Osteoblast (primary cell): ENCODE data around the gene SAPCD2. TPM values are rescaled to one million over a fixed set of nuclear protein-coding genes. Genes with fewer than 3 reads are reported as not detected.
A peak's percentile ranks its signal among the peaks of the same experiment; 100 is the strongest.

Source experiments
- DNase-seq: peaks from one replicate; pipeline ENCODE4 v3.0.0; 2011; ENCODE audit warnings: low spot score, mixed read lengths; ENCODE audit not compliant: insufficient read length; ENCODE audit errors: missing footprints
- H2AFZ ChIP-seq: 2 replicates; pipeline ENCODE4 v1.6.0; 2011; ENCODE audit warnings: mild to moderate bottlenecking, low read length
- H3K27ac ChIP-seq: 2 replicates; pipeline ENCODE4 v1.5.1; 2011; ENCODE audit warnings: mild to moderate bottlenecking, low read depth, low read length, moderate library complexity
- H3K27me3 ChIP-seq: 2 replicates; pipeline ENCODE4 v1.6.0; 2012; ENCODE audit warnings: mild to moderate bottlenecking, control low read depth, inconsistent platforms, low read length, moderate library complexity; ENCODE audit not compliant: insufficient read depth
- H3K36me3 ChIP-seq: 2 replicates; pipeline ENCODE4 v1.5.1; 2011; ENCODE audit warnings: mild to moderate bottlenecking, low read length, control low read depth, moderate library complexity; ENCODE audit not compliant: insufficient read depth
- H3K4me1 ChIP-seq: 2 replicates; pipeline ENCODE4 v1.5.1; 2011; ENCODE audit warnings: mild to moderate bottlenecking, low read length, control low read depth, moderate library complexity; ENCODE audit not compliant: insufficient read depth
- H3K4me2 ChIP-seq: 2 replicates; pipeline ENCODE4 v1.6.0; 2011; ENCODE audit warnings: mild to moderate bottlenecking, low read length; ENCODE audit not compliant: insufficient read depth
- H3K4me3 ChIP-seq: fragments of 200-600 bp; sonication (generic); 3 replicates; pipeline ENCODE4 v1.5.1; 2012; ENCODE audit warnings: mild to moderate bottlenecking, low read length, inconsistent platforms; ENCODE audit not compliant: insufficient read depth
- H3K79me2 ChIP-seq: 2 replicates; pipeline ENCODE4 v1.6.0; 2012; ENCODE audit warnings: mild to moderate bottlenecking, low read length, control low read depth, inconsistent platforms; ENCODE audit not compliant: insufficient read depth
- H3K9me3 ChIP-seq: 2 replicates; pipeline ENCODE4 v1.5.1; 2011; ENCODE audit warnings: low read depth, low read length, control low read depth
- H4K20me1 ChIP-seq: 2 replicates; pipeline ENCODE4 v1.6.0; 2012; ENCODE audit warnings: mild to moderate bottlenecking, low read length, control low read depth; ENCODE audit not compliant: insufficient read depth
- total RNA-seq: library from RNA; depleted of rRNA; stranded (reverse); fragments of >200 nt; gene quantifications from 2 replicates; pipeline ENCODE4 v1.2.3, GENCODE V29; 2012
- TF ChIP-seq, protein P1 (sequence below): IDR thresholded peaks from 2 replicates; pipeline ENCODE4 v1.5.1; 2011; ENCODE audit warnings: mild to moderate bottlenecking, low read depth, low read length, moderate library complexity; ENCODE audit errors: extremely low read depth

SAPCD2 gene
- total RNA-seq, 1 donor, result 1.1 TPM

DNA sequence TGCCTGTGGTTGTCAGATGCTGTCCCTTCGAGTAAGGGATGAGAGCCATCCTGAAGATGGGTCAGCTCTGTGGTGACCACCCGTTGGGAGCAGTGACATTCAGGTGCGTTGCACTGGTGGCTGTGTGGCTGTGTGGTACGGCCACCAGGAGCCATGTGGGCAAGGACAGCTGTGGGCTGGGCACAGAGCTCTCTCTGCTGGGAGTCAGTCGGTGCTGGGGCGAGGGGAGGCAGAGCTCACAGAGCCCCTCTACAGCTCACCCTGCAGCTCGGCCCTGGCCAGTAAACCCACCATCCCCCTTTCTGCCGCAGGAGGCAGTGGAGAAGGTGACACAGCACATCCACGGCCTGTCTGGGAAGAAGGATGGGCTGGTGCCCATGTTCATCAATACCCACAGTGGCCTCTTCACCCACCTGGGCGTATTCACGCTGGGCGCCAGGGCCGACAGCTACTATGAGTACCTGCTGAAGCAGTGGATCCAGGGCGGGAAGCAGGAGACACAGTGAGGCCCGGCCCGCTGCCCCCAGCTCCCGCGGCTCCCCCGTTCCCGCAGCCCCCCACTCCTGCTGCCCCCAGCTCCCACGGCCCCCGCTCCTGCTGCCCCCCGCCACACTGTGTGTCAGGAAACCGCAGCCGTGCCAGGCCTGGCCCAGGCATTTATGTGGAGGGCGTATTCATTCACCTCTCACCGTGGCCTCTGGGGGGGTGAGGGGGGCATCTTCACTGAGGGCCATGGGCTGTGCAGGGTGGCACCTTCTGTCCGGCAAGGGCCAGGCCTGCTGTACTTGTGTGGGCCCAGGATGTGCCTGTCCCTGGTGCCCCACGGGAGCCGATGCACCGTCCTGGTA is 35.7 kb upstream of the SAPCD2 start:
- Histone ChIP-seq H3K79me2 (no peaks in the 10 kb centered on the region), H4K20me1 (peaks cover 15% of the 10 kb centered on the region), H3K27me3 (no peaks in the 10 kb centered on the region), H3K9me3 (no peaks in the 10 kb centered on the region), H3K4me2 (no peak overlapping the region), H3K27ac (no peak overlapping the region), H2AFZ (no peak overlapping the region), H3K36me3 (peaks cover 50% of the 10 kb centered on the region), H3K4me3 (no peak overlapping the region), H3K4me1 (no peaks in the 10 kb centered on the region)
- TF ChIP-seq, protein P1, sequence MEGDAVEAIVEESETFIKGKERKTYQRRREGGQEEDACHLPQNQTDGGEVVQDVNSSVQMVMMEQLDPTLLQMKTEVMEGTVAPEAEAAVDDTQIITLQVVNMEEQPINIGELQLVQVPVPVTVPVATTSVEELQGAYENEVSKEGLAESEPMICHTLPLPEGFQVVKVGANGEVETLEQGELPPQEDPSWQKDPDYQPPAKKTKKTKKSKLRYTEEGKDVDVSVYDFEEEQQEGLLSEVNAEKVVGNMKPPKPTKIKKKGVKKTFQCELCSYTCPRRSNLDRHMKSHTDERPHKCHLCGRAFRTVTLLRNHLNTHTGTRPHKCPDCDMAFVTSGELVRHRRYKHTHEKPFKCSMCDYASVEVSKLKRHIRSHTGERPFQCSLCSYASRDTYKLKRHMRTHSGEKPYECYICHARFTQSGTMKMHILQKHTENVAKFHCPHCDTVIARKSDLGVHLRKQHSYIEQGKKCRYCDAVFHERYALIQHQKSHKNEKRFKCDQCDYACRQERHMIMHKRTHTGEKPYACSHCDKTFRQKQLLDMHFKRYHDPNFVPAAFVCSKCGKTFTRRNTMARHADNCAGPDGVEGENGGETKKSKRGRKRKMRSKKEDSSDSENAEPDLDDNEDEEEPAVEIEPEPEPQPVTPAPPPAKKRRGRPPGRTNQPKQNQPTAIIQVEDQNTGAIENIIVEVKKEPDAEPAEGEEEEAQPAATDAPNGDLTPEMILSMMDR, result no peak
- peak; percentile 66 for DNase-seq

DNA sequence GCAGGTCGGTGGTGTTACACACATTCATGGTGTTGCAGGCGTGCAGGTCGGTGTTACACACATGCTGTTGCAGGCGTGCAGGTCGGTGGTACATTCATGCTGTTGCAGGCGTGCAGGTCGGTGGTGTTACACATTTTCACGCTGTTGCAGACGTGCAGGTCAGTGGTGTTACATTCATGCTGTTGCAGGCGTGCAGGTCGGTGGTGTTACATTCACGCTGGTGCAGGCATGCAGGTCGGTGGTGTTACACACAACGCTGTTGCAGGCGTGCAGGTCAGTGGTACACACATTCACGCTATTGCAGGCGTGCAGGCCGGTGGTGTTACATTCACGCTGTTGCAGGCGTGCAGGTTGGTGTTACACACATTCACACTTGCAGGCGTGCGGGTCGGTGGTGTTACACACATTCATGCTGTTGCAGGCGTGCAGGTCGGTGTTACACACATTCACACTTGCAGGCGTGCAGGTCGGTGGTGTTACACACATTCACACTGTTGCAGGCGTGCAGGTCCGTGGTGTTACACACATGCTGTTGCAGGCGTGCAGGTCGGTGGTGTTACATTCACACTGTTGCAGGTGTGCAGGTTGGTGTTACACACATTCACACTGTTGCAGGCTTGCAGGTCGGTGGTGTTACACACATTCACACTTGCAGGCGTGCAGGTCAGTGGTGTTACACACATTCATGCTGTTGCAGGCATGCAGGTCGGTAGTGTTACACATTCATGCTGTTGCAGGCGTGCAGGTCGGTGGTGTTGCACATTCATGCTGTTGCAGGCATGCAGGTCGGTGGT is 33.0 kb upstream of the SAPCD2 start:
- peaks cover 15% of the 10 kb centered on the region for H4K20me1 ChIP-seq
- H3K79me2 ChIP-seq, result no peaks in the 10 kb centered on the region
- H3K9me3 ChIP-seq, result no peaks in the 10 kb centered on the region
- H3K4me1 ChIP-seq, result no peaks in the 10 kb centered on the region
- peaks cover 59% of the 10 kb centered on the region for H3K36me3 ChIP-seq
- no peaks in the 10 kb centered on the region for H3K27me3 ChIP-seq
- H2AFZ ChIP-seq, result no peak overlapping the region
- H3K4me3 ChIP-seq, result no peak overlapping the region
- TF ChIP-seq, protein P1, result no peak
- H3K27ac ChIP-seq, result no peak overlapping the region
- no peak overlapping the region for H3K4me2 ChIP-seq
- peak; percentile 51 for DNase-seq

DNA sequence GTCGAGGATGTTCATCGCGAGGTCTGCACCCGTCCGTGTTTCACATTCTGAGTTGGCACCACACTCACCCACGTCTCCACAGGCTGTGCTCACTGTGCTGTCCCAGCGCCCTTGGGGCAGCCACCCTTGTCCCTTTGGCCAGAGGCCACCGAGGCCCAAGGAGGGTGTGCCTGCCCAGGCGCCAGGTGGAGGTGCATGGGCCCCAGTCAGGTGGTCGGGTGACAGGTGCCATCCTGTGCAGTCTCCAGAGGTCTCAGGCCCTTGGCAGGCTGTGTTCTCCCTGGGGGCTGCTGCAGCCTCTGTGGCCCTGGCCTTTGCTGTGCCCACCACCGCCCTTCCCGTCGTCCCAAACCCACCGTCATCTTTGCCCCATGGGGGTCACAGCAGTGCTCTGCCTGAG is 28.9 kb upstream of the SAPCD2 start:
- no peak for DNase-seq
- Histone ChIP-seq H2AFZ (no peak overlapping the region), H3K4me1 (no peaks in the 10 kb centered on the region), H3K79me2 (no peaks in the 10 kb centered on the region), H3K9me3 (no peaks in the 10 kb centered on the region), H3K4me3 (no peak overlapping the region), H4K20me1 (peaks cover 15% of the 10 kb centered on the region), H3K36me3 (peaks cover 63% of the 10 kb centered on the region), H3K27ac (no peak overlapping the region), H3K27me3 (no peaks in the 10 kb centered on the region), H3K4me2 (no peak overlapping the region)
- TF ChIP-seq, protein P1, result no peak

DNA sequence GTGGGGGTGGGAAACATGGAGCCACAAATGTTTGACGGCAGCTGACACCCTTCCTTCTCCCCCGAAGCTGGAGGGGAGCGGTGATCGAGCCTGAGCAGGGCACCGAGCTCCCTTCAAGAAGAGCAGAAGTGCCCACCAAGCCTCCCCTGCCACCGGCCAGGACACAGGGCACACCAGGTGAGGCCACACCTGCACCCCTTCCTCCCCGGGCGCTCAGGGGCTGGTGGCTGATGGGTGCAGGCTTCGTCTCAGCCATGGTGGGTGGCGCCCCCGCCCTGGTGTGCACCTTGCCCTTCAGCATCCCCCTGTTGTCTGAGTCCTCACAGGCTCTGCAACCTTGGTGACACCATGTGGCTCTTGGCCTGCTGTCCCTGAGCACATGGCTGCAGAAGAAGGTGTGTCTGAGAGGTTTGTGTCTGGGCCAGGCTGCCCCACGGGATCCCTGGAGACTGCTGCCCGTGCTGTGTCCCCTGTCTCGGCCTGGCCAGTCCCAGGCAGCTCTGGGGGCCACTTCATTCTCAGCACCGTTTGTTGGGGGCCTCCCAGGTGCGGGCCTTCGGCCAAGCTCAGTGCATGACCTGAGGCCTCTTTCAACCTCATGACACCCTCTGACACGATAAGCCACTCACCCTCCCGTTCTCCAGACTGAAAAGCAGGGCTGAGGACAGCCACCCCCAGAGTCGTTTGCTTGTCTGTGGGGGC is 27.6 kb upstream of the SAPCD2 start:
- no peaks in the 10 kb centered on the region for H3K9me3 ChIP-seq
- H3K4me3 ChIP-seq, result no peak overlapping the region
- H2AFZ ChIP-seq, result no peak overlapping the region
- DNase-seq, result peak; percentile 36
- H3K27me3 ChIP-seq, result no peaks in the 10 kb centered on the region
- H3K36me3 ChIP-seq, result peaks cover 51% of the 10 kb centered on the region
- no peak overlapping the region for H3K4me2 ChIP-seq
- H4K20me1 ChIP-seq, result peaks cover 10% of the 10 kb centered on the region
- H3K79me2 ChIP-seq, result no peaks in the 10 kb centered on the region
- no peaks in the 10 kb centered on the region for H3K4me1 ChIP-seq
- no peak overlapping the region for H3K27ac ChIP-seq
- TF ChIP-seq, protein P1, result no peak
